NB4 (cell line): ENCODE results near the gene SLC5A2.
"Not testable (repeated sequence)": the region's sequence is repeated elsewhere in the genome, so short reads cannot be mapped to it uniquely, and the experiment has no call there.

Source experiments
- DNase-seq: peaks from one replicate; pipeline ENCODE4 v3.0.0; 2010; ENCODE audit warnings: low read depth
- H3K4me3 ChIP-seq: one replicate; pipeline ENCODE4 v1.5.1; 2011; ENCODE audit warnings: mild to moderate bottlenecking, low read depth, low read length, moderate library complexity
- CTCF ChIP-seq: IDR thresholded peaks from one replicate; pipeline ENCODE4 v1.5.1; 2012; ENCODE audit warnings: low read depth, low read length
- MAX ChIP-seq: IDR thresholded peaks from 2 replicates; pipeline ENCODE4 v1.6.1; 2011; ENCODE audit warnings: low read depth, low read length
- MYC ChIP-seq: IDR thresholded peaks from 2 replicates; pipeline ENCODE4 v1.6.1; 2011; ENCODE audit warnings: low read depth, low read length
- POLR2A ChIP-seq: IDR thresholded peaks from 2 replicates; pipeline ENCODE4 v1.6.1; 2011; ENCODE audit warnings: mild to moderate bottlenecking; ENCODE audit not compliant: insufficient read length; ENCODE audit errors: extremely low read depth

The SLC5A2 gene

DNA sequence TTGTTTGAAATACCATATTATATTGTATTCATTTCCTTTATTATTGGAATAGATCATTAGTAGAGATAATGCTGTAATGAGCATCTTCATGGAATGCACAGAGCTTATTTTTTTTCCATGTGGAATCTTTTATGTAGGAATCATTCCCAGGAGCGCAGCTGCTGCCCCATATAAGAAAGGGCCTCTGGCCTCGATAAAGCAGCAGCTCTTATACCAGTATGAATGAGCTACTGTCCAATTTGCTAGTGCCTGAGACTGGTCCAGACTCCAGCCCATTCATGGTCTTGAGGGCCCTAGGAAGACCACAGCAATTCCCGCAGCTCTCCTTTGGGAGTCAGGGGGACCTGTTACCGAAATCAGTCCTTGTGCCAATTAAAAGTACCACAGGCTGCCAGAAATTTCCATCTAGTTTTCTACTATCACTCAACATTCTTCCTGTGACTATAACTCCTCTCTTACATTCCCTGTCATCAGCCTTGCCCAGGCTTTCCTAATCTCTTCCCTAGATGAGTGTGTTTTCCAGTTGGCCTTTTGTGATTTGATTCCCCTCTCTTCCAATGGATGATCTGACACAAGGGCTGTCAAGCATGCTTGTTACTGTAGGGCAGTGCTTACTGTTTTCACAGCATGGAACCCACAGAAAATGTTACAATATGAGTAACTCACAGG is 42.3 kb upstream of the SLC5A2 start:
- no peak for DNase-seq
- TF ChIP-seq MYC = no peak
- TF ChIP-seq CTCF = no peak
- no peak for TF ChIP-seq POLR2A
- TF ChIP-seq MAX = no peak
- no peak overlapping the region for H3K4me3 ChIP-seq

- TF ChIP-seq MYC (no peak), MAX (no peak), POLR2A (no peak), CTCF (no peak)
- no peak for DNase-seq
- no peak overlapping the region for H3K4me3 ChIP-seq
Measured at GRCh38 chr16:31441956-31442355, 41.0 kb upstream of the SLC5A2 start.

GRCh38 chr16:31445931-31446330 is 37.0 kb upstream of the SLC5A2 start:
- H3K4me3 ChIP-seq = not testable (repeated sequence)

DNA sequence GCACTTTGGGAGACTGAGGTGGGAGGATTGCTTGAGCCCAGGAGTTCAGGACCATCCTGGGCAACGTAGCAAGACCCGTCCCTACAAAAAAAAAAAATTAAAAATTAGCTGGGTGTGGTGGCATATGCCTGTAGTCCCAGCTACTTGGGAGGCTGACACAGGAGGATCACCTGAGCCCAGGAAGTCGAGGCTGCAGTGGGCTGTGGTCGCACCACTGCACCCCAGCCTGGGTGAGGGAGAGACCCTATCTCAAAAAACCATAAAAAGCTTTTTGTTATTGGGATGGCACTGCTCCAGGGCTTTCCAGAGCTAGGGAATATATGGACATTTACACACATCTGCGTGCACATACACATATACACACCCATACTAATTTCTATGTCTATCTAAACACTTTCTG is 31.7 kb upstream of the SLC5A2 start:
- H3K4me3 ChIP-seq = no peak overlapping the region
- DNase-seq = no peak
- TF ChIP-seq POLR2A (no peak), CTCF (no peak), MYC (no peak), MAX (no peak)

More at GRCh38 chr16:31445931-31446330, 37.0 kb upstream of the SLC5A2 start:
- DNase-seq = not testable (repeated sequence)

DNA sequence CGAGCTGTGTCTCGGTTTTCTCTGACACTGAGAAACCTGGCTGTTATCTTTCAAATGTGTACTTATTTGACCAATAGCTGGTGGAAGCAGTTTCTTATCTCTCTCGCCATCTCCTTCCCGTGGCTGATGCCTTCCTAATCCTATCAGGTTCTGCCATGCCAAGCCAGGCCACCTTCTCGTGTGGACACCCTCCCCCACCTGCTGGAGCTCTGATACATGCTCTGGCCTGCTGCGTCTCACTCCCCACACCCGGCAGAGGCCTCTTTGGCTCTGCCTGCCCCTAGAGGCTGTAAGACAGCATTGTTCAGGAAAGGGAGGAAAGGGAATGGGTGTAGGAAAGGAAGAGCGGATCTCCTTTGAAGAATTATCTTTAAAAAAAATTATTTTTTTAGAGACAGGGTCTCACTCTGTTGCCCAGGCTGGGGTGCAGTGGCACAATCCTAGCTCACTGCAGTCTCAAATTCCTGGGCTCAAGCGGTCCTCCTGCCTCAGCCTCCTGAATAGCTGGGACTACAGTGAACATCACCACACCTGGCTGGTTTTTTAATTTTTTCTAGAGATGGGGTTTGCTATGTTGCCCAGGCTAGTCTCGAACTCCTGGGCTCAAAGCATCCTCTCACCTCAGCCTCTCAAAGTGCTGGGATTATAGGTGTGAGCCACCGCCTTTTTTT is 31.1 kb upstream of the SLC5A2 start:
- peak; percentile 57 for DNase-seq
- TF ChIP-seq CTCF (peak; percentile 47), MAX (no peak), MYC (no peak)
- no peak overlapping the region for H3K4me3 ChIP-seq

- no peak for TF ChIP-seq POLR2A
- no peak for TF ChIP-seq MYC
- TF ChIP-seq CTCF = no peak
- no peak for TF ChIP-seq MAX
- no peak for DNase-seq
- no peak overlapping the region for H3K4me3 ChIP-seq
Measured at GRCh38 chr16:31452631-31453106, 30.3 kb upstream of the SLC5A2 start.
